Activated CD4-positive, alpha-beta T cell treated with anti-CD3 and anti-CD28 coated beads, Interleukin-2, amount 50 U/mL, for 4 hours (primary cell): ENCODE measurements around the gene RPLP2.

Source experiments
- DNase-seq, 2 experiments: peaks; one replicate each; pipeline ENCODE4 v3.0.0-alpha.2; 2020

RPLP2 gene

DNA sequence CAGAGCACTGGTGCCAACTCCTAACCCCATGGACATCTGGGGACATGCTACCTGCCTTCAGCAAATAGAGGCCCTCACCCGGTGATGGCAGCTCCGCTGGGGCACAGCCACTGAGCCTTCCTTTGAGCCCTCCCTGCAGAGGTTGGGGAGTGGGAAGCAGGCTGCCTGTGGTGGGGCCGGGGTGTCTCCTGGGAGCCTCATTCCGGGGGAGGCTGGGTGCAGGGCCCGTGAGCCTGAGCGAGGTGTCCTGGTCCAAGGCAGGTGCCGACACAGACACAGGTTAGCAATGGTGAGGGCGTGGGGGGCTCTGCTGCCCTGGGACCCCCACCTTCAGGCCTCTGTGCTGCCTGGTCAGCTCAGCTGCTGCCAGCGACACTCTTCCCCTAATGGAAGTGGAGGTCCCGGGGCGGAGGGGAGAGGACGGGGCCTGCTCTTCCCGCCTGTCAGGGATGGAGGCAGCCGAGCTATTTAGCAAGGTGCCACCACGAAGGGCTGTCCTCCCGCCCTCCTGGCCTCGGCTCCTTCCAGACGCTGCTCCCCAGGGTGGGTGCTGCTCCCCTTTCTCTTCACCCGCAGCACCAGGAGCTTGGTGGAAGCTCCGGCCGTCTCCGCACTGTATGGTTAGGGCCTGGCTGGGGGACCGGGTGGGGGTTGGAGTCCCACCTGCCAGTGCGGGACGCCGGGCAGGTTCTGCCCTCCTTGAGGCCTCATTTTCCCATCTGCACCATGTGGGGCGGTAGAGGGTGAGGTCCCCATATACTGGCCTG is 44.1 kb downstream of the RPLP2 start:
- DNase-seq = no peak

DNA sequence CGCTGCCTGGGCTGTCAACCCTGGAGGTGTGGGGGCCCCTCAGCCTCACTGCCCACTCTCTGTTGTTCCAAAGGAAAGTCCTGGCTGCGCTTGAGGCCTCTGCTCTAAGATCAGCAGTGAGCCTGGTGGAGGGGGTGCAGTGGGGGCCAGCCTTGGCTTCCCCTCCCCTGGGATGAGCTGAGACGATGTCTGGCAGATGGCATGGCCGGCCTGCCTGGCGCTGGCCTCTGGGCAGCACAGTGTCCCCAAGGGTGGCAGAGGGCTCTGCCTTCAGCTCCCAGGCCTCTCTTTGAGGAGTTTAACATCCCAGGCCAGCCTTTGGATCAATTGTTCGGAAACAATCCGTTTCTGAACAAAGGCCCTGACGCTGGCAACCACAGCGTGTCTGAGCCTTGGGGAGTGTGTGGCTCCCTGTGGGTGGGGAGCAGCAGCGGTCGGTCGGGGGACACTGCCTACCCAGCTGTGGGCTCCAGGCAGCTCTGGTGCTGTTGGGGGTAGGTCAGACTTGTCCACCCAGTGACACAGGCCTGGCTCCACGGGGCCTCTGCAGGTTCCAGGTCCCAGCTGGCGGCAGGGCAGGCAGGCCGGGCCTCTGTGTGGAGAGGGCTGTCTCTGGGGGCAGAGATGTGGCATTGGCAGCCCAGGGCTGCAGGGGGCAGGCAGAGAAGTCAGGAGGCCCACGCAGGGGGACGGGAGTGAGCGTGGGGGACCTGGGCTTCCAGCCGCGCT is 45.0 kb downstream of the RPLP2 start:
- no peak for DNase-seq

DNA sequence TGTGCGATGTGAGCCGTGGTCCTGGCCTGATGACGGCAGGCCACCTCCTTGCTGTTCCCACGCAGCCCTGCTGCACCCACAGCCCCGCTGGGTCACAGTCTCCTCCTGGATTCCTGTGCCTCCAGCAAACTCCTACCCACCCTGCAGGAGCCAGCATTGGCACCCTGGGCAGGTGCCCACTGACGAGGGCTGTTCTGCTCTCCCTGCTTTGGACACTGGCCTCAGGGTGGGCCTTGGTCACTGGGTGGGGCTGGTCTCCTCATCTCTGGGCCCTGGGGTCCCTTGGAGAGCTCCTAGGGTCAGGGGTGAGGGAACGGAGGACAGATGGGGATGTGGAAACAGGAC is 45.5 kb downstream of the RPLP2 start:
- no peak for DNase-seq

DNA sequence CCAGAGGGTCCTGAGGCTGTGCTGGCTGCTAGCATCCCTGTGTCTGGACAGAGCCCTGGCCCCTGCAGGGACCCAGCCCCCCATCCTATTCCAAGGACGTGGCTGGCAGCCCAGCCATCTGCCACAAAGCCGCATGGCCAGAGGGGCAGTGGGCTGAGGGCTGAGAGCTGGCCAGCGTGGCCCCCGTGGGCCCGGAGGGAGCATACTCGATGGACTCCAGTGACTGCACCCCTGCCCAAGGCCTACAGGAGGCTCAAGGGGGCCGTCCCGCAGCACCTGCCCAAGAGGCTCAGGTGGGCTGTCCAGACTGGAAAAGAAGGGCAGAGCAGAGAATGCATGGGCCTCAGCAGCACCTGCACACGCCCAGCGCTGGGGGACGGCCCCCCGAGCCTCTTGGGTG is 46.0 kb downstream of the RPLP2 start:
- no peak for DNase-seq

- no peak for DNase-seq
These were observed 46.6 kb downstream of the RPLP2 start for GRCh38 chr11:856397-856796.

GRCh38 chr11:858053-858761 is 48.4 kb downstream of the RPLP2 start:
- no peak for DNase-seq

DNA sequence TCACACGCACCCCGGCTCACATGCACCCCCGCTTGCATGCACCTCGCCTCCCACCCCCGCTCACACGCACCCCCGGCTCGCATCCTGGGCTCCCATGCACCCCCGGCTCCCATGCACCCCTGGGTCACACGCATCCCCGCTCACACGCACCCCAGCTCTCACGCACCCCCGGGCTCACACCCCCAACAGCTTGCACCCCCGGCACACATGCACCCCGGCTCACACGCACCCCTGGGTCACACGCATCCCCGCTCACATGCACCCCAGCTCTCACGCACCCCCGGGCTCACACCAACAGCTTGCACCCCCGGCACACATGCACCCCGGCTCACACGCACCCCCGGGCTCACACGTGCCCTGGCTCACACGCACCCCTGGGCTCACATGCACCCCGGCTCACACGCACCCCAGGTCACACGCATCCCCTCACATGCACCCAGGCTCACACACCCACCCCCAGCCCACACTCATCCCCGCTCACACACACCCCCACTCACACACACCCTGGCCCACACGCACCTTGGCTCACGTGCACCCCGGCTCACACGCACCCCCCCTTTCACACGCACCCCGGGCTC is 49.1 kb downstream of the RPLP2 start:
- no peak for DNase-seq

DNA sequence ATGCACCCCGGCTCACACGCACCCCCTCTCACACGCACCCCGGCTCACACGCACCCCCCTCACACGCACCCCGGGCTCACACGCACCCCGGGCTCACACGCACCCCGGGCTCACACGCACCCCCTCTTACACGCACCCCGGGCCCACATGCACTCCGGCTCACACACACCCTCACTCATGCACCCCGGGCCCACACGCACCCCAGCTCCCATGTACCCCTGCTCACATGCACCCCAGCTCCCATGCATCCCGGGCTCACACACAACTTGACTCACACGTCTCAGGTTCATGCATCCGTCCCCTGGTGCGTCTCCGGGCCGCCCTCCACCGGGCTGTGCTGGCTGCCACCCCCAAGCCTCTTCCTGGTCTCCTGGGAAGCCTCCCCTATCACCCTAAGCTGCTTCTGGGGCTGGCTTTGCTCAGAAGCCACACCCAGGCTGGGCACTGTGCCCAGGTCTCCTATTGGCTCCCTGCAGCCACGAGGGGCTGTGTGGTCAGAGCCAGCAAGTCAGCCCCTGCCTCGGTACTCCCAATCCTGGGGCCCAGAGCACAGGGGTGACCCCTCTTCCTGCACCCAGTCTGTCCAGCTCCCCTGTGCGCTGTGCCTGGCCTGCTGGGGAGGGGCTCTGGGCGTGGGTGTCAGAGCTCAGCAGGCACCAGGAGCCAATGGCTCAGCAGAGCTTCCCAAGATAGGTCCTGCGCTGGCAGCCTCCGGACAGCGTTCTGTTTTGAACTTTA is 49.8 kb downstream of the RPLP2 start:
- no peak for DNase-seq

DNA sequence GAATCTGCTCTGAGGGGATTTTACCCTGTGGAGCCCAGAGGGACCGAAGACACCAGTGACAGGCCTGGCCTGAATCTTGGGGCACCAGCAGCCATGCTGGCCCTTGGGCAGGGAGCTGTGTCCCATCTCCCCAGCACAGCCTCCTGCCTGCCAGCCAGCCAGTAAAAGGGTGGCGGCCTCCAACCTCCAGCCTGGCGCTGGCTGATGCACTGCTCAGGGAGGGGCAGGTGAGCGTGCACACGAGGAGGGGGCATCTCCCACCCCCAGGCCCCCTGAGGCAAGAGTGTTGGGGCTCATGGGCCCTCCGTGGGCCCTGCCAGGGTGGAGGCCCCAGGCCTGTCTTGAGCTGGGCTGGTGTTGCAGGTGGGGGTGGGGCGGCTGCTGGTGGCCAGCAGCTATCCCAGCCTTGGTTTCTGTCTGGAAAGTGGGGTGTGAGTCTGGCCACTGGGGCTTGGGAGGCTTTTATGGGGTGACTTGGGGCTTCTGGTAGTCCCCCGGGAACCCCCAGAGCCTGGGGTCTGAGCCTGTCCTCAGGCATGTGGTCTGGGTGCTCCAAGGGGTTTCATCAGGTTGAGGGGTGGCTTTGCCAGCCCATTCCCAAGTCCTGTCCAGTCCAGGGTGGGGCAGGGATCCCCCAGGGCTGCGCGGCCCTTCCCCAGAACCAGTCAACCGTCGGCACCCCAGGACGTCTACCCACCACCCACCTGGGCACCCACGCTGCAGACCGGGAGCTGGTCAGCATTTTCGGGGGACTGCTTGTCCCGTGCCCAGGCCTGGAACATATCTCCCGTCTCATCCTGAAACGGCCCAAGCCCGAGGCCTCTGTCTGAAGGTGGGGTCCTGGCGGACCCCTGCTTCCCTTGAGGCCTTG is 50.7 kb downstream of the RPLP2 start:
- no peak for DNase-seq

GRCh38 chr11:861105-861479 is 51.3 kb downstream of the RPLP2 start:
- DNase-seq = no peak

DNA sequence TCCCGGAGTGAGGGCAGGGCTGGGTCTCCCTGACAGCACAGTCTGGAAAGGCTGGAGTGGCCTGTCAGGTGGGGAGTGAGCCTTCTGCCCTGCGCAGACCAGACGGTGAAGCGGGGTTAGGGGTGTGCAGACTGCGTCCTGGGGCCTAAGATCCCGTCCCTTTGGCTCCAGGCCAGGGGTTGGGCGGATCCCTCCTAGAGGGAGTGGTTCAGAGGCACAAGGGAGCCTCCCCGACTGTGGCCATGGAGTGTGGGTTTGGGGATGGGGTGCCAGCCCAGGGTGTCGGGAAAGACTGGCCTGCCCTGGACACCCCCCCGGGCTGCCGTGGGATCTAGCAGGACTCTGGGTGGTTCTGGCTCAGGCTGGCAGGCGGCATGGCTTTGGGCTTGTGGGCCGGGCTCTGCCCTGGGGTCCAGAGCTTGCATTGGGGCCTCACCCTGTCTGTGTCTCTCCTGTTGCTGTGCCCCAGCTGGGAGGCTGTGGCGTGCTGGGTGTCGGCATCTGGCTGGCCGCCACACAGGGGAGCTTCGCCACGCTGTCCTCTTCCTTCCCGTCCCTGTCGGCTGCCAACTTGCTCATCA is 52.4 kb downstream of the RPLP2 start:
- no peak for DNase-seq
